GM12865 (cell line): ENCODE measurements around the gene FAM227A.
"Not testable (repeated sequence)": the region's sequence is repeated elsewhere in the genome, so short reads cannot be mapped to it uniquely, and the experiment has no call there.

Experiments
- DNase-seq: peaks from one replicate; pipeline ENCODE4 v3.0.0; 2010; ENCODE audit warnings: low read depth
- H3K4me3 ChIP-seq: 2 replicates; pipeline ENCODE4 v1.5.1; 2011; ENCODE audit warnings: mild to moderate bottlenecking, low read depth, low read length, control low read depth
- CTCF ChIP-seq: IDR thresholded peaks from 2 replicates; pipeline ENCODE4 v1.5.1; 2011; ENCODE audit warnings: low read length, control low read depth, low read depth, inconsistent platforms; ENCODE audit not compliant: insufficient read depth; ENCODE audit errors: missing control alignments

FAM227A gene

GRCh38 chr22:38657045-38657909 is 1.1 kb upstream of the FAM227A start:
- DNase-seq = peak; percentile 69
- peak overlapping the region; percentile 80 for H3K4me3 ChIP-seq
- TF ChIP-seq CTCF = no peak

GRCh38 chr22:38655519-38656255 is 505 bp downstream of the FAM227A start:
- no peak for DNase-seq

GRCh38 chr22:38653741-38654140 is 2.5 kb downstream of the FAM227A start:
- no peak overlapping the region for H3K4me3 ChIP-seq
- no peak for TF ChIP-seq CTCF
- no peak for DNase-seq

More at GRCh38 chr22:38655519-38656255, 505 bp downstream of the FAM227A start:
- no peak for TF ChIP-seq CTCF
- peak overlapping the region; percentile 80 for H3K4me3 ChIP-seq

- TF ChIP-seq CTCF = no peak
- no peak for DNase-seq
- no peak overlapping the region for H3K4me3 ChIP-seq
These were observed 3.3 kb downstream of the FAM227A start for GRCh38 chr22:38652859-38653258.

GRCh38 chr22:38649841-38650522 is 6.2 kb downstream of the FAM227A start:
- no peak for TF ChIP-seq CTCF
- H3K4me3 ChIP-seq = no peak overlapping the region
- DNase-seq = no peak

- H3K4me3 ChIP-seq = no peak overlapping the region
- TF ChIP-seq CTCF = no peak
- DNase-seq = no peak
These were observed 10.8 kb downstream of the FAM227A start for GRCh38 chr22:38645430-38645829.

GRCh38 chr22:38644245-38644644 is 11.9 kb downstream of the FAM227A start:
- not testable (repeated sequence) for H3K4me3 ChIP-seq, DNase-seq
